Uterus (tissue), 4 donors: ENCODE results near the gene OR5H14. TPM values are rescaled to one million over a fixed set of nuclear protein-coding genes. Genes with fewer than 3 reads are reported as not detected.

Source experiments
- DNase-seq, 2 donors: peaks; one replicate each; pipeline ENCODE4 v3.0.0-alpha.2; 2019 to 2020
- H3K27ac ChIP-seq, 2 donors: fragments of 200-600 bp; sonication (generic); 1 replicate in 1 of 2; 2 replicates in 1 of 2; pipeline ENCODE4 v1.5.1; 2016 to 2018
- H3K27me3 ChIP-seq, 2 donors: fragments of 200-600 bp; sonication (generic); one replicate each; pipeline ENCODE4 v1.5.1; 2018 to 2019; ENCODE audit warnings: control low read depth in 1 of 2
- H3K36me3 ChIP-seq, 2 donors: fragments of 200-600 bp; sonication (generic); one replicate each; pipeline ENCODE4 v1.5.1; 2019; ENCODE audit warnings: control low read depth in 1 of 2
- H3K4me1 ChIP-seq, 2 donors: fragments of 200-600 bp; sonication (generic); one replicate each; pipeline ENCODE4 v1.5.1; 2018 to 2019; ENCODE audit warnings: control low read depth in 1 of 2
- H3K4me3 ChIP-seq, 2 donors: fragments of 200-600 bp; sonication (generic); 1 replicate in 1 of 2; 2 replicates in 1 of 2; pipeline ENCODE4 v1.5.1; 2018 to 2019; ENCODE audit warnings: mild to moderate bottlenecking in 1 of 2
- H3K9me3 ChIP-seq, 2 donors: fragments of 200-600 bp; sonication (generic); one replicate each; pipeline ENCODE4 v1.5.1; 2019; ENCODE audit warnings: control low read depth in 1 of 2
- POLR2A ChIP-seq, 2 donors: fragments of 450-650 bp; IDR thresholded peaks; one replicate each; pipeline ENCODE4 v1.6.1; 2016; ENCODE audit warnings: antibody characterized with exemption in 2 of 2, mild to moderate bottlenecking in 1 of 2, moderate library complexity in 1 of 2
- intact Hi-C: fragments of 100-400 bp; cut with DNase I; formaldehyde crosslinking; loops from one replicate; pipeline ENCODE4 v1.15.1; 2023; ENCODE audit warnings: low total_unique reads
- total RNA-seq, 4 donors: library from RNA; depleted of rRNA in 3 of 4; stranded (reverse); fragments of >200 nt in 3 of 4; gene quantifications; one replicate each; pipeline versions ENCODE4 v1.1.0 to v1.2.4, GENCODE V29; 2014 to 2023
- TF ChIP-seq, protein P1 (sequence below), 4 experiments: fragments of 200-600 bp in 2 of 4; fragments of 450-650 bp in 2 of 4; sonication (generic) in 2 of 4; IDR thresholded peaks; one replicate each; pipeline ENCODE4 v1.5.1; 2016 to 2019; ENCODE audit warnings: antibody characterized with exemption in 4 of 4, mild to moderate bottlenecking in 2 of 4, moderate library complexity in 1 of 4
- donor health status: DM: yes; HTN: yes; CAD: no.

Gene OR5H14
- total RNA-seq, 4 donors from 2014 or later, result not detected

DNA sequence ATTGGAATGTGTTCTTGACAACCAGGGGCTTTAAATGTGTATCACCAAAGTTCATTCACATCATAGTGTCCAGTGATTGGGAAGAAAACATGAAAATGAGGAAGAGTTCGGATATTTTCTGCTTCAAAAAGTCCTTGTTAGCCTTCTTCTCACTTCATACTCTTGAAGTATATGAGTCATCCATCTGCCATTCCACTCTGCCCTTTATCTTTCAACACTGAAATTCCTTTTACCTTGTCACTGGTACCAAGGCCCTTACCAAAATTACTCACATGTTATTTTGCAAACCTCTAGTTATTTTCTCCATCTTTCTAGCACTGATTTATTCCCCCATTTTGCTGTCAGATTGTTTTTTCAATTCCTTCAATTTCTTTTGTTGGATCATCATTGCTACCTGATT lies 51.7 kb downstream of the OR5H14 start:
- Histone ChIP-seq H3K9me3 (no peaks in the 10 kb centered on the region), H3K4me3 (no peak overlapping the region), H3K27ac (no peak overlapping the region), H3K4me1 (no peaks in the 10 kb centered on the region), H3K36me3 (no peaks in the 10 kb centered on the region), H3K27me3 (no peaks in the 10 kb centered on the region)
- TF ChIP-seq, protein P1, sequence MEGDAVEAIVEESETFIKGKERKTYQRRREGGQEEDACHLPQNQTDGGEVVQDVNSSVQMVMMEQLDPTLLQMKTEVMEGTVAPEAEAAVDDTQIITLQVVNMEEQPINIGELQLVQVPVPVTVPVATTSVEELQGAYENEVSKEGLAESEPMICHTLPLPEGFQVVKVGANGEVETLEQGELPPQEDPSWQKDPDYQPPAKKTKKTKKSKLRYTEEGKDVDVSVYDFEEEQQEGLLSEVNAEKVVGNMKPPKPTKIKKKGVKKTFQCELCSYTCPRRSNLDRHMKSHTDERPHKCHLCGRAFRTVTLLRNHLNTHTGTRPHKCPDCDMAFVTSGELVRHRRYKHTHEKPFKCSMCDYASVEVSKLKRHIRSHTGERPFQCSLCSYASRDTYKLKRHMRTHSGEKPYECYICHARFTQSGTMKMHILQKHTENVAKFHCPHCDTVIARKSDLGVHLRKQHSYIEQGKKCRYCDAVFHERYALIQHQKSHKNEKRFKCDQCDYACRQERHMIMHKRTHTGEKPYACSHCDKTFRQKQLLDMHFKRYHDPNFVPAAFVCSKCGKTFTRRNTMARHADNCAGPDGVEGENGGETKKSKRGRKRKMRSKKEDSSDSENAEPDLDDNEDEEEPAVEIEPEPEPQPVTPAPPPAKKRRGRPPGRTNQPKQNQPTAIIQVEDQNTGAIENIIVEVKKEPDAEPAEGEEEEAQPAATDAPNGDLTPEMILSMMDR (IDR thresholded peaks at IDR 0.05), result no peak
- no peak for TF ChIP-seq POLR2A (IDR thresholded peaks at IDR 0.05)
- no peak for DNase-seq
- intact Hi-C loops, result no loop called here

Other genes with a start within 250 kb of the OR5H14 start
- gene RIOX2, start 175.0 kb upstream of the OR5H14 start, total RNA-seq, result 10 to 100 TPM in 3 of 4 donors, 1 to 10 TPM in 1; 8.8 to 35.5 (median 22.1) TPM
- not detected for gene GABRR3, start 112.2 kb upstream of the OR5H14 start, total RNA-seq
- not detected for gene OR5AC2, start 60.3 kb upstream of the OR5H14 start, total RNA-seq
- gene OR5H1, start 16.8 kb upstream of the OR5H14 start, total RNA-seq, result not detected
- gene OR5H15, start 19.2 kb downstream of the OR5H14 start, total RNA-seq, result not detected
- not detected for gene OR5H6, start 116.8 kb downstream of the OR5H14 start, total RNA-seq
- gene OR5H2, start 135.0 kb downstream of the OR5H14 start, total RNA-seq, result not detected
- not detected for gene OR5K4, start 206.4 kb downstream of the OR5H14 start, total RNA-seq
- gene OR5K3, start 243.2 kb downstream of the OR5H14 start, total RNA-seq, result not detected